Measurements from ENCODE around the gene GATD1. TPM values are rescaled to one million over a fixed set of nuclear protein-coding genes. Genes with fewer than 3 reads are reported as not detected.

GATD1 gene
- total and polyA plus RNA-seq, 11 donors = 13.4 to 30.8 (median 20.5) TPM

DNA sequence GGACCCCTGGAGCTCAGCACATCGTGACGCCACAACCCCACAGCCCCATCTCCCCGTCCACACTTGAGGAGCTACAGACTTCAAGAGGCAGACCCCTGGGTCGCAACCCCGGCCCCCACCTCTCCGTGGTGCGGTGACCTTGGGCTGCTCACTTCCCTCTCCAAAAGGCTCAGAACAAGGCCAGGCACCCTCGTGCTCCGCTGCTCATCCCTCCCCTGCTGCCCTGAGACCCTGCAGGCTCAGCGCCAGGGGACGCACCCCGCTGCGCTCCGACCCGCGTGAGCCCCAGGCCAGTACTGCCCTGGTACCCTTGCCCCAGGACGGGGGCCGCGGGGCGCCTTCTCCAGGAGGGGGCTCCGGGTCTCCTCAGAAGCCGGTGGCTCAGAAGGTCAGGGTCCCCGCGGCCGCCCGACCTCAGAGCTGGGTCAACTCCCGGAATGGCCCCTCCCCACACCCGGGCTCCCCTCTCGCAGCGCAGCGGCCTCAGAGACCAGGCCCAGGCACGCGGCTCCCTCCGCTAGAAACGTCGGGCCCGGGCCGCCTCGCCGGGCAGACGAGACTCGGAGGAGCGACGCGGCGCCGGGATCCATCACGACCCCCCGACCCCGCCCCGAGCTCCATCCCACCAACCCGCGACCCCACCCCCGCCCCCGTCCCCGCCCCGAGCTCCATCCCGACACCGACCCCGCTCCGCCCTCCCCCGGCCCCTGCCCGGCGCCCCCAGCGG lies 563 bp downstream of the GATD1 start:
- Histone ChIP-seq H3K27me3 (no peaks in the 10 kb centered on the region), H3K4me3 (peak overlapping the region; percentile 53 to 100 (median 92)), H3K27ac (peak overlapping the region; percentile 22 to 94 (median 84)), H3K9me3 (no peaks in the 10 kb centered on the region), H3K4me1 (peaks cover 0 to 44% (median 27%) of the 10 kb centered on the region in 12 donors), H3K36me3 (peaks cover 0 to 31% (median 14%) of the 10 kb centered on the region in 9 donors)
- ATAC-seq (peak in 2 of 4 donors; percentile 34 to 58), DNase-seq (peak in 3 of 5 donors; percentile 30 to 67 (median 32))
- no peak for TF ChIP-seq POLR2A (IDR thresholded peaks at IDR 0.05)
- TF ChIP-seq, protein P1, sequence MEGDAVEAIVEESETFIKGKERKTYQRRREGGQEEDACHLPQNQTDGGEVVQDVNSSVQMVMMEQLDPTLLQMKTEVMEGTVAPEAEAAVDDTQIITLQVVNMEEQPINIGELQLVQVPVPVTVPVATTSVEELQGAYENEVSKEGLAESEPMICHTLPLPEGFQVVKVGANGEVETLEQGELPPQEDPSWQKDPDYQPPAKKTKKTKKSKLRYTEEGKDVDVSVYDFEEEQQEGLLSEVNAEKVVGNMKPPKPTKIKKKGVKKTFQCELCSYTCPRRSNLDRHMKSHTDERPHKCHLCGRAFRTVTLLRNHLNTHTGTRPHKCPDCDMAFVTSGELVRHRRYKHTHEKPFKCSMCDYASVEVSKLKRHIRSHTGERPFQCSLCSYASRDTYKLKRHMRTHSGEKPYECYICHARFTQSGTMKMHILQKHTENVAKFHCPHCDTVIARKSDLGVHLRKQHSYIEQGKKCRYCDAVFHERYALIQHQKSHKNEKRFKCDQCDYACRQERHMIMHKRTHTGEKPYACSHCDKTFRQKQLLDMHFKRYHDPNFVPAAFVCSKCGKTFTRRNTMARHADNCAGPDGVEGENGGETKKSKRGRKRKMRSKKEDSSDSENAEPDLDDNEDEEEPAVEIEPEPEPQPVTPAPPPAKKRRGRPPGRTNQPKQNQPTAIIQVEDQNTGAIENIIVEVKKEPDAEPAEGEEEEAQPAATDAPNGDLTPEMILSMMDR (IDR thresholded peaks at IDR 0.05) = no peak
- intact Hi-C loops (cut with DNase I) = loop anchor here in 1 of 10 donors (1.0 kb wide), 1 partner anchor 22 kb away; the partner anchor contains the start of gene SLC25A22
- 1 to 2% (median 2%) methylated on average over 31 to 65 of the region's 65 CpGs for WGBS, 4 donors

DNA sequence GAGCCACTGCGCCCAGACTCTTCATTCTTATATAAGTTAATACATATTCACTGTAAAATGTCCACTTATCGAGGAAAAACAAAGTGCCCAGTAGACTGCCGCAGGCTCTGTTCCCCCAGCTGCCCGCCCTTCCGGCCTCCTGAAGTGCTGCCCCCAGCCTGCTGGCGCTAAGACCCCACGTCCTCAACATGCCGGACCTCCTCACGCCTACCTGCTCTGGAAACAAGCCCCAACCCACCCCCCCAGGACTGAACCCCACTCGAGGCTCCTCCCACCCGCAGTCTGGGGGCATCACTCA lies 1.1 kb downstream of the GATD1 start:
- 33 to 45% (median 37%) methylated on average over 11 of the region's 11 CpGs for WGBS, 4 donors
- peaks cover 0 to 44% (median 27%) of the 10 kb centered on the region in 12 donors for H3K4me1 ChIP-seq
- no peaks in the 10 kb centered on the region for H3K9me3 ChIP-seq
- TF ChIP-seq, protein P1 (IDR thresholded peaks at IDR 0.05) = no peak
- TF ChIP-seq POLR2A (IDR thresholded peaks at IDR 0.05) = no peak
- no peak for ATAC-seq
- peak overlapping the region; percentile 53 to 100 (median 92) for H3K4me3 ChIP-seq
- intact Hi-C loops (cut with DNase I) = no loop called here
- peak overlapping the region in 4 of 12 donors; percentile 69 to 94 (median 88) for H3K27ac ChIP-seq
- no peaks in the 10 kb centered on the region for H3K27me3 ChIP-seq
- no peak for DNase-seq
- peaks cover 0 to 36% (median 18%) of the 10 kb centered on the region in 9 donors for H3K36me3 ChIP-seq

DNA sequence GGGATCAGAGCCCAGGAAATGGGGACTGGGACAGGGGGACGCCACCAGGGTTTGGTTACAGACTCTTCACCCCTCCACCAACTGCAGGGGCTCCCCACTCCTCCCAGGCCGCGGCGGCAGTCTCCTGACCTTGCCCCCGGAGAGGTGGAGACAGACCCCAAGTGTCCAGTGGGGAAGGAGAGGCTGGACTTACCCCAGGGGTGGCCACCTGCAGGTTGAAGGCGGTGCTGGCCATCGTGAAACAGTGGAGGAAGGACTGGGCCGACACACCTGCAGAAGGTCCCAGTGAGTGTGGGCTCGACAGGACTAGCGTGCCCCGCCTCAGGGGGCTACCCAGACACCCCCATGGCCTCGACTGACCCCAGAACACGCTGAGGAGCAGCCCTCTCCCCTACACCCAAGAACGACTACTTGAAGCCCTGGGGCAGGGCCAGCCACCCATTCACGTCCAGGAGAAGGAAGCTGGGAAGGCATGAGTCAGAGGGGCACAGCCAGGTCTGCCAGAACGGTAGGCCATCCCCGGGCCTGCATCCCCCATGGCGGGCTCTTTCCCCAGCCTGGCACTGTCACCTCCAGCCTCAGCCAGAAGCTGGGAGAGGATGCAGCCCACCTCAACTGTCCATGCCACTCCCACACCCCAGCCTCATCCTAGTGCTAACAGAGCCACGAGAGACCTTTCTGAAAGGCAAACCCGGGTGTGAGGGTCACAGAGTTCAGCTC lies 2.3 kb downstream of the GATD1 start:
- H3K9me3 ChIP-seq = no peaks in the 10 kb centered on the region
- peaks cover 0 to 44% (median 27%) of the 10 kb centered on the region in 12 donors for H3K4me1 ChIP-seq
- H3K36me3 ChIP-seq = peaks cover 0 to 48% (median 30%) of the 10 kb centered on the region in 9 donors
- WGBS, 4 donors = 74 to 81% (median 79%) methylated on average over 17 to 20 of the region's 20 CpGs
- peak overlapping the region in 1 of 12 donors; percentile 90 for H3K4me3 ChIP-seq
- H3K27ac ChIP-seq = no peak overlapping the region
- no peak for ATAC-seq
- no peak for TF ChIP-seq POLR2A (IDR thresholded peaks at IDR 0.05)
- TF ChIP-seq, protein P1 (IDR thresholded peaks at IDR 0.05) = no peak
- intact Hi-C loops (cut with DNase I) = no loop called here
- peak in 1 of 5 donors; percentile 16 for DNase-seq
- no peaks in the 10 kb centered on the region for H3K27me3 ChIP-seq

- Histone ChIP-seq H3K36me3 (peaks cover 0 to 56% (median 36%) of the 10 kb centered on the region in 9 donors), H3K27me3 (no peaks in the 10 kb centered on the region), H3K27ac (no peak overlapping the region), H3K4me1 (peaks cover 0 to 42% (median 27%) of the 10 kb centered on the region in 12 donors), H3K4me3 (no peak overlapping the region), H3K9me3 (no peaks in the 10 kb centered on the region)
- TF ChIP-seq POLR2A (IDR thresholded peaks at IDR 0.05) = no peak
- TF ChIP-seq, protein P1 (IDR thresholded peaks at IDR 0.05) = no peak
- 79 to 93% (median 88%) methylated on average over 2 to 9 of the region's 9 CpGs for WGBS, 4 donors
- no peak for ATAC-seq
- no peak for DNase-seq
- intact Hi-C loops (cut with DNase I) = no loop called here
Measured at GRCh38 chr11:773830-774229, 3.5 kb downstream of the GATD1 start.
